ENCODE measurements around the gene LMAN1.

The LMAN1 gene

GRCh38 chr18:59323931-59324622, 35.0 kb downstream of the LMAN1 start:
- TF ChIP-seq ZFX (IDR thresholded peaks at IDR 0.05) = no peak
- no peak for TF ChIP-seq CTCF (conservative IDR thresholded peaks at IDR 0.05)
- no peak overlapping the region for H3K27ac ChIP-seq

- TF ChIP-seq CTCF (conservative IDR thresholded peaks at IDR 0.05) (no peak), ZFX (IDR thresholded peaks at IDR 0.05) (no peak)
Observed at GRCh38 chr18:59318460-59319050, 40.5 kb downstream of the LMAN1 start, which contains the start of gene CPLX4. Gene CPLX4, minus strand, starts transcription at chr18:59318649. Its CDS starts 187 bp downstream, at chr18:59318462.

GRCh38 chr18:59311631-59312030, 47.4 kb downstream of the LMAN1 start:
- H3K27ac ChIP-seq = no peak overlapping the region
- TF ChIP-seq CTCF (conservative IDR thresholded peaks at IDR 0.05) (no peak), ZFX (IDR thresholded peaks at IDR 0.05) (no peak)

More at GRCh38 chr18:59318460-59319050, 40.5 kb downstream of the LMAN1 start, which contains the start of gene CPLX4:
- H3K27ac ChIP-seq = no peak within 1 kb of the TSS

- H3K27ac ChIP-seq = no peak overlapping the region
- no peak for TF ChIP-seq ZFX (IDR thresholded peaks at IDR 0.05)
- TF ChIP-seq CTCF (conservative IDR thresholded peaks at IDR 0.05) = 0 out of 2 replicates have a peak, but pooled peaks have one; percentile 39
Observed at GRCh38 chr18:59308938-59309260, 50.2 kb downstream of the LMAN1 start.

GRCh38 chr18:59308248-59308937, 50.7 kb downstream of the LMAN1 start:
- H3K27ac ChIP-seq = no peak overlapping the region
- TF ChIP-seq ZFX (IDR thresholded peaks at IDR 0.05) (no peak), CTCF (conservative IDR thresholded peaks at IDR 0.05) (peak; percentile 97)

GRCh38 chr18:59306640-59307039, 52.4 kb downstream of the LMAN1 start:
- TF ChIP-seq ZFX (IDR thresholded peaks at IDR 0.05) (no peak), CTCF (conservative IDR thresholded peaks at IDR 0.05) (no peak)
- H3K27ac ChIP-seq = no peak overlapping the region

- no peak for TF ChIP-seq CTCF (conservative IDR thresholded peaks at IDR 0.05)
- TF ChIP-seq ZFX (IDR thresholded peaks at IDR 0.05) = no peak
- no peak overlapping the region for H3K27ac ChIP-seq
Observed at GRCh38 chr18:59305295-59305694, 53.8 kb downstream of the LMAN1 start.
